NCI-H1105 (cell line): ENCODE data around the gene OBSCN.

ENCODE experiments used
- DNase-seq: peaks from one replicate; lab custom pipeline; 2025; lab: John Stamatoyannopoulos, UW

OBSCN gene

GRCh38 chr1:228381356-228381755 lies 173.5 kb downstream of the OBSCN start:
- no peak for DNase-seq

DNA sequence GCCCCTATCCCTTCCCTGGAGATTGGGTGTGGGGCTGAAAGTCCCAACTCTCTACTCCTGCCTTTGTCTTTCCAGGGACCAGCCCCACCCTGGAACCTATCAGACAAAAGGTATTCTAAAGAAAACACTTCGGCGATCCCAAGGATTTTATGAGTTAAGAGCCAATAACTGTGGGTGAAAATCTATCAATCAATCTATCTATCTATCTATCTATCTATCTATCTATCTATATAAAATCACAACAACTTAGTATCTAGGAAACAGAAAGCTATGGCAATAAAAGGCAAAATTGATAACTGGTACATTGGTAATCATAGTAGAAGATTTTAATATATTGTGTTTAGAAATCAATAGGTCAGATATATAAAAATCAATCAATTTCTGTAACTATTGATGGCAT lies 175.9 kb downstream of the OBSCN start:
- DNase-seq, result no peak

DNA sequence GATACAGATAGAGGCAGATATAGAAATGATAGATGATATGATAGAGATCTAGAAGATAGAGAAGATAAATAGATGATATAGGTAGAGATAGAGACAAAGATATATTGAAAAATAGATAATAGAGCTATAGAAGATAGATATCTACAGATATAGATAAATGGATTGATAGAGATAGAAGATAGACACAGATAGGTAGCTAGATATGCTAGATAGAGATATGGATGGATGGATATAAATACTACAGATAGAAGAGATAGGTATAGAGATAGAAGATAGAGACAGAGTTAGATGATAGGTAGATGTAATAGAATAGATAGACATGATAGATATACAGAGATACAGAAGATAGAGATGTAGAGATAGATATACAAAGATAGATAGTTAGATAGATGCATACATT lies 177.4 kb downstream of the OBSCN start:
- no peak for DNase-seq

- DNase-seq, result no peak
These were observed 179.5 kb downstream of the OBSCN start for GRCh38 chr1:228387321-228387720.

DNA sequence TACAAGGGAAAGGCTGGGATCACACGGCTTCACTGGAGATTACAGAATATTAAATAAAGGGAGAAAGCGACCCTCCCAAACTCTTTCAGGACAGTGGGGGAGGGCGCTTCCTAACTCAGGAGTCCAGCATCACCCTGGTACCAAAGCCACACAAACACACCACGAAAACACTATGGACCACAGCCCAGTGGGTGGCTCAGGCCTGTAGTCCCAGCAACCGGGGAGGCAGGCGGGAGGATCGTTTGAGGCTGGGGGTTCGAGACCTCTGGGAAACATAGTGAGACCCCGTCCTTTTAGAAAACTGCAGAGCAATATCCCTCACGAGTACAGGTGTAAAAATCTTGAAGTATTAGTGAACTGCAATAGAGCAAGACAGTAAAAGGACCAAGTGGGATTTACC lies 182.8 kb downstream of the OBSCN start:
- DNase-seq, result no peak

GRCh38 chr1:228391411-228392020 lies 183.7 kb downstream of the OBSCN start:
- DNase-seq, result no peak

DNA sequence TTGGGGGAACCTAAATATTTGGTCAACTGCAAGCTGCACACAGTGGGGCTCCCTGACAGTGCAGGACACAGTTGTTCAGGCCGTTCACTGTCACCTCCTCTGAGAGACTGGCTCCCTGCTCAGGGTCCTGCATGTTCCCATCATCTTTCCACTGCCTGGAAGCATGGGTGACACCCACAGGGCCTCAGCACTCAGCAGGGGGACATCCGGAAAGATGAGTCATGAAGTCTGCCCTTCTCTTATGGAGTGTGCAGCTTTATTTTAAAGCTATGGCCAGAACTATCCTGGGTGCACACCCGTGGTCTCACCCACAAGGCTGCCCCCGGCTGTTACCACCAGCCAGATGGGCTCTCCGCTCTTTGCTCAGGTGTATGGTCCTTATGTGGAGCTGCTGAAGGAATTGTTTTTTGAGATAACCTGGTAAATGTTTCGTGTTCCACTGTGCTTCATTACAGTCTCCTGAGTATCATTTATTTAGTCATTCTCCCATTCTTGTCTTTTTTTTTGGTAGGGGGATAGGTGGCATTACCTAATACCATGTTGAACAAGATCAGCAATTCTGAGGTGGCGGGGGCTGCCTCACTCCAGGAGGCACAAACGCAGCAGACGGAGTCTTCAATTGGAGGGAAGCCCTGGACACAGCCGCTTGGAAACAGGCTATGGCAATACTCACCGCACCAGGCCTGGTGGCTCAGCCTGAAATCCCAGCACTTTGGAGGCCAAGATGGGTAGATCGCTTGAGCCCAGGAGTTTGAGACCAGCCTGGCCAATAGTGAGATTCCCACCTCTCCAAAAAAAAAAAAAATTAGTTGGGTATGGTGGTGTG lies 184.5 kb downstream of the OBSCN start:
- no peak for DNase-seq

- no peak for DNase-seq
These were observed 185.4 kb downstream of the OBSCN start for GRCh38 chr1:228393268-228393701.

- DNase-seq, result no peak
These were observed 186.1 kb downstream of the OBSCN start for GRCh38 chr1:228393811-228394570.

DNA sequence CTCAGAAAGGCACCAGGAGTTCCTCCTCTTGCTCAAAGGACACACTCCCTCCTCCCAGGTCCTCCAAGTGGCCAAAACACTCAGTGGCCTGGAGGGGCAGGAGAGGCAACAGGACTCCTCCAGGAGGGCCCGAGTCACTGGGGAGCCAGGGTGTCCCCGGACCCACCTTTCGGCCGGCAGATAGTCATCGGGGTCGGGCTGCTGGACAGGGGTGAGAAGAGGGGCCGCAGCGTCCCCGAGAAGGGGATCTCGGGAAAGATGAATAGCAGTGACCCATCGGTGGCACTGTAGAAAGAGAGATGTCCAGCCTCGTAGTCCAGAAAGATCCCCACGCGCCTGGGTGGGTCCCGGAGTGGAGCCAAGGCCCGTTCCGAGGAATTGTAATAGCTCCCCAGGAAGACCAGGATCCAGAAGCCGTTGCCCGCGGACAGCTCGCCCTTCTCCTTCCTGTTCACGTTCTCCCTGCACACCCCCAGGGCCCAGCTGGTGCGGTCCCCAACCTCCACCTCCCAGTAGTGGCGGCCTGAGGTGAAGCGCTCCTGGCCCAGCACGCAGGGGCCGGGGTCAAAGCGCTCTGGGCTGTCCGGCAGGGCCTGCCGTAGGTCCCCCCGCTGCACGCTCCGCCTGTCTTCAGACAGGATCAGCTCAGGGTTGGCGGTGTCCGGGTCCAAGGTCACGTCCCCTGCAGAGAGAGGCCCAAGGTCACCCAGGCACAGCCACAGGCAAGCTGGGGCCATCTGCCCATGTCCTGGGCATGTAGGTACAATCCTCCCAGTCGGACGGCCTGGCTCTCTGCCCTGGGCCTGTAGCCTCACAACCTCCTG lies 186.9 kb downstream of the OBSCN start:
- DNase-seq, result no peak

GRCh38 chr1:228396770-228397662 lies 189.2 kb downstream of the OBSCN start:
- DNase-seq, result no peak

DNA sequence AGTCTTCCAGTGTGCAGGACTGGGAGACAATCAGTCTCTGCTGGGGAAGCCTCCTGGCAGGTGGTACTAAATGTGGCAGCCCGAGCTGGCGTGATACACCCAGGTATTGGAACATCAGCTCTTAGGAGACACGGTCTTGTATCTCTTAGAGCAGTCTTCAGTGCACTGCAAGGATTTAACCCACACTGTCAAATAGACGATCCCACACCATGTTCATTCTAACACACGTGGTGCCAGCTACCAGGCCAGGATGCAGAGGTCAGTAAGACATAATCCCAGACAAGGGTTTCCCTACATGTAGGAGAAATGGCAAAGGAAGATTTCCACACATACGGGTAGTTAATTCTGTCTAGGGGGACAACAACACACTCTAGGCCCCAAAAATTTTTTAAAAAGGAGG lies 190.1 kb downstream of the OBSCN start:
- no peak for DNase-seq

GRCh38 chr1:228398741-228399461 lies 191.1 kb downstream of the OBSCN start:
- DNase-seq, result no peak

GRCh38 chr1:228399531-228400236 lies 191.8 kb downstream of the OBSCN start:
- DNase-seq, result no peak

GRCh38 chr1:228400237-228400651 lies 192.4 kb downstream of the OBSCN start:
- DNase-seq, result no peak

- DNase-seq, result no peak
These were observed 193.0 kb downstream of the OBSCN start for GRCh38 chr1:228400692-228401454.

DNA sequence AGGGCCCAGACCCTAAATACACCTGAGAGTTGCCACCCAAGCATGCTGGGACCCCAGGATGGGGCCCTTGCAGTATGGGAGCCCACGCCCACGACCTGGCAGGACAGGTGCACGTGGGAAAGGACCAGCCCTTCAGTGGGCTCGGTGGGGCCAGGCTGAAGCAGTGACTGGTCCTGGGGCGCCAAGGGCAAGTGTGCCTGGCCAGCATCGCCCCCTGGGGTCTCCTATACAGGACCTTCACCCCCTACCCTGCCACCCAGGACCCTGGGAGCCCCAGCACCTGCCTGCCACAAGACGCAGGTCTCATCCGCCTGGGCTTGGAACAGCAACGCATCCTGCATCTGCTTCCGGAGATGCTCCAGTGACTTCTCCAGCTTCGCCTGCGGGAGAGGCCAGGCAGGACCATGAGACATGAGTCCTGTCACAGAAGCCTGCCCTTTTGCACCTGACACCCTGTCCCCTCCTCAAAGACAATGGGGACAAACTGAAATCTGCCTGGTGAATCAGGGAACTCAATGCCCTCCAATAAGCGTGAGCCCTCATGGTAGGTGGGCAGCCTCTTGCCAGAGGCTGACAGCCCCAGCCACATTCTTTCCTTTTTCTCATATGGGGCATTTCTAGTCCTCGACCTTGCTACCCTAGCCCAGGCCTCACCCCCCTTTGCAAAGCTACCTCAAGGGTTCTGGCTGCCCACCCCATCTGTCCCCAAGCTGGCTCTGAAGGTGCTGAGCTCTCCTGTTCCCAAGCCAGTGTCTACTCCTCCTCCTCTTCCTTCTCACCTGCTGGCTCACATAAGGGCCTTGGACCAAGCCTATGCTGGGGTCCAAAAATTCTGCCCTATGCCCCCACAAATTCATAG lies 194.2 kb downstream of the OBSCN start:
- DNase-seq, result no peak

- DNase-seq, result no peak
These were observed 194.8 kb downstream of the OBSCN start for GRCh38 chr1:228402641-228403025.
